A549 (cell line): ENCODE measurements around the gene PCDHGB1. TPM values are rescaled to one million over a fixed set of nuclear protein-coding genes. Genes with fewer than 3 reads are reported as not detected.

ENCODE experiments used
- ATAC-seq, 2 experiments: fragments of 200-7000 bp in 1 of 2; fragments of >200 bp in 1 of 2; cut with Nextera tagmentation in 1 of 2; cut with Tn5 transposase in 1 of 2; 3 replicates each; pipeline versions ENCODE4 v1.8.0 to v1.9.1; 2018 to 2020; ENCODE audit warnings: mild to moderate bottlenecking in 1 of 2, moderate library complexity in 1 of 2
- CTCF ChIA-PET: fragments of 300-600 bp; sonication (Branson Sonifier 250); formaldehyde crosslinking; extraction: SDS; loops from one replicate; lab custom pipeline; 2021; ENCODE audit warnings: antibody characterized with exemption, inconsistent platforms; lab: Yijun Ruan, JAX
- POLR2A ChIA-PET: fragments of 350-600 bp; formaldehyde crosslinking; extraction: SDS; loops from one replicate; lab custom pipeline; 2021; ENCODE audit warnings: antibody characterized with exemption, inconsistent platforms; lab: Yijun Ruan, JAX
- DNase-seq, 2 experiments: peaks; one replicate each; pipeline versions ENCODE4 v3.0.0 to v3.0.0-alpha.2; 2011 to 2016; ENCODE audit warnings: low read depth in 1 of 2, low spot score in 1 of 2
- FAIRE-seq: peaks from 2 replicates; lab custom pipeline; 2011; peaks lifted over from hg19 to GRCh38; lab: Jason Lieb, UNC
- H3K27ac ChIP-seq, 2 experiments: fragments of >200 bp; sonication (Bioruptor Twin); formaldehyde crosslinking; 3 replicates each; pipeline ENCODE4 v1.5.1; 2016 to 2017
- H3K4me1 ChIP-seq: fragments of >200 bp; sonication (Bioruptor Twin); formaldehyde crosslinking; 3 replicates; pipeline ENCODE4 v1.6.1; 2016
- H3K4me2 ChIP-seq: fragments of >200 bp; sonication (Bioruptor Twin); formaldehyde crosslinking; 3 replicates; pipeline ENCODE4 v1.6.1; 2016
- H3K4me3 ChIP-seq: fragments of >200 bp; sonication (Bioruptor Twin); formaldehyde crosslinking; 3 replicates; pipeline ENCODE4 v1.5.1; 2016
- H3K9me3 ChIP-seq: fragments of >200 bp; sonication (Bioruptor Twin); formaldehyde crosslinking; 3 replicates; pipeline ENCODE4 v1.6.1; 2016
- BHLHE40 ChIP-seq: IDR thresholded peaks from 2 replicates; pipeline ENCODE4 v1.6.1; 2012; ENCODE audit warnings: low read depth, low read length, inconsistent platforms
- CBX8 ChIP-seq: fragments of 200-600 bp; sonication (generic); IDR thresholded peaks from 2 replicates; pipeline ENCODE4 v1.6.1; 2016
- CEBPB ChIP-seq, 2 experiments: fragments of >200 bp in 1 of 2; sonication (Bioruptor Twin) in 1 of 2; formaldehyde crosslinking in 1 of 2; IDR thresholded peaks; 2 replicates each; pipeline ENCODE4 v1.6.1; 2012 to 2016
- E2F6 ChIP-seq: IDR thresholded peaks from 2 replicates; pipeline ENCODE4 v1.6.1; 2012; ENCODE audit warnings: low read depth, borderline replicate concordance
- EHF ChIP-seq: fragments of 250-450 bp; sonication (Bioruptor Pico); IDR thresholded peaks from 2 replicates; pipeline ENCODE4 v1.5.0; 2020; ENCODE audit warnings: mild to moderate bottlenecking
- EHMT2 ChIP-seq: fragments of 200-600 bp; sonication (generic); IDR thresholded peaks from 2 replicates; pipeline ENCODE4 v1.6.1; 2016; ENCODE audit warnings: antibody characterized with exemption, low read depth, mild to moderate bottlenecking, moderate library complexity
- EP300 ChIP-seq, 2 experiments: fragments of >200 bp; sonication (Bioruptor Twin); formaldehyde crosslinking; IDR thresholded peaks; 2 replicates in 1 of 2; 3 replicates in 1 of 2; pipeline ENCODE4 v1.6.1; 2016 to 2017
- FOSB ChIP-seq: fragments of 250-450 bp; sonication (Bioruptor Pico); IDR thresholded peaks from 2 replicates; pipeline ENCODE4 v1.5.0; 2020; ENCODE audit warnings: mild to moderate bottlenecking, moderate library complexity
- FOXS1 ChIP-seq: fragments of 250-450 bp; sonication (Bioruptor Pico); IDR thresholded peaks from 2 replicates; pipeline ENCODE4 v1.5.0; 2020; ENCODE audit warnings: mild to moderate bottlenecking, moderate library complexity
- GATA3 ChIP-seq: IDR thresholded peaks from 2 replicates; pipeline ENCODE4 v1.6.1; 2012; ENCODE audit warnings: borderline replicate concordance
- HMGXB4 ChIP-seq: fragments of 250-450 bp; sonication (Bioruptor Pico); IDR thresholded peaks from 2 replicates; pipeline ENCODE4 v1.5.0; 2021; ENCODE audit warnings: mild to moderate bottlenecking, moderate library complexity, borderline replicate concordance
- HOXB13 ChIP-seq: fragments of 250-450 bp; sonication (Bioruptor Pico); IDR thresholded peaks from 2 replicates; pipeline ENCODE4 v1.5.0; 2020; ENCODE audit warnings: low read depth, mild to moderate bottlenecking, moderate library complexity
- HOXB5 ChIP-seq: fragments of 250-450 bp; sonication (Bioruptor Pico); IDR thresholded peaks from 2 replicates; pipeline ENCODE4 v1.5.0; 2020; ENCODE audit warnings: mild to moderate bottlenecking, moderate library complexity
- JUN ChIP-seq, 2 experiments: fragments of >200 bp; sonication (Bioruptor Twin); formaldehyde crosslinking; IDR thresholded peaks; 2 replicates in 1 of 2; 3 replicates in 1 of 2; pipeline ENCODE4 v1.6.1; 2016 to 2017
- KDM5A ChIP-seq: fragments of 200-600 bp; sonication (generic); IDR thresholded peaks from 2 replicates; pipeline ENCODE4 v1.6.1; 2016; ENCODE audit warnings: antibody characterized with exemption, mild to moderate bottlenecking
- MAFK ChIP-seq: fragments of 450-650 bp; IDR thresholded peaks from 2 replicates; pipeline ENCODE4 v1.6.1; 2014; ENCODE audit not compliant: partially characterized antibody
- PHF8 ChIP-seq: fragments of 200-600 bp; sonication (generic); IDR thresholded peaks from 2 replicates; pipeline ENCODE4 v1.6.1; 2016; ENCODE audit warnings: low read depth, mild to moderate bottlenecking, antibody characterized with exemption, moderate library complexity, borderline replicate concordance
- REST ChIP-seq: fragments of 200-600 bp; sonication (generic); IDR thresholded peaks from 2 replicates; pipeline ENCODE4 v1.6.1; 2016; ENCODE audit warnings: antibody characterized with exemption, mild to moderate bottlenecking, moderate library complexity
- SMC3 ChIP-seq: fragments of >200 bp; sonication (Bioruptor Twin); formaldehyde crosslinking; IDR thresholded peaks from 3 replicates; pipeline ENCODE4 v1.6.1; 2018; ENCODE audit warnings: inconsistent platforms
- SREBF2 ChIP-seq: fragments of 450-650 bp; IDR thresholded peaks from 2 replicates; pipeline ENCODE4 v1.6.1; 2014; ENCODE audit warnings: mild to moderate bottlenecking, moderate library complexity
- TFCP2L1 ChIP-seq: fragments of 250-450 bp; sonication (Bioruptor Pico); IDR thresholded peaks from 2 replicates; pipeline ENCODE4 v1.5.0; 2021; ENCODE audit warnings: mild to moderate bottlenecking
- TP53 ChIP-seq: fragments of 250-450 bp; sonication (Bioruptor Pico); IDR thresholded peaks from 2 replicates; pipeline ENCODE4 v1.5.0; 2021; ENCODE audit warnings: mild to moderate bottlenecking, moderate library complexity
- WGBS: methylation state at CpG from one replicate; pipeline ENCODE4 v1.1.6; 2017; ENCODE audit errors: missing lambda C conversion rate; 5-methylcytosine and 5-hydroxymethylcytosine counted together
- polyA plus RNA-seq, 4 experiments: library from polyadenylated mRNA; depleted of rRNA in 3 of 4; stranded (reverse); fragments of >200 nt; fragmentation: RNase III in 1 of 4; extraction: RNeasy Plus Mini Kit Qiagen cat#74134 plus additional on column Dnase treatment in 1 of 4; gene quantifications; 2 replicates in 3 of 4; 3 replicates in 1 of 4; pipeline ENCODE4 v1.2.3, GENCODE V29; 2011 to 2017

The PCDHGB1 gene
- polyA plus RNA-seq, 2 of the 4 experiments (the other 2 are of a cell fraction) = 1.5 to 3.7 TPM

GRCh38 chr5:141398608-141399007 is 48.7 kb downstream of the PCDHGB1 start:
- H3K4me1 ChIP-seq = no peaks in the 10 kb centered on the region
- ATAC-seq = no peak
- no peak for DNase-seq
- 78% methylated on average over 15 of the region's 15 CpGs for WGBS
- H3K4me2 ChIP-seq = no peak overlapping the region
- no peak overlapping the region for H3K4me3 ChIP-seq
- TF ChIP-seq FOSB (CRISPR knock-in tag) (no peak), EHMT2 (no peak), GATA3 (no peak), EP300 (IDR thresholded peaks at IDR 0.05) (no peak), CEBPB (IDR thresholded peaks at IDR 0.05) (no peak), MAFK (no peak), TP53 (CRISPR knock-in tag) (no peak), E2F6 (no peak), REST (no peak), SREBF2 (no peak), HOXB5 (CRISPR knock-in tag) (no peak), HOXB13 (no peak), SMC3 (no peak), EHF (CRISPR knock-in tag) (no peak)
- TF ChIP-seq, all 56 proteins: peak for 0
- no peak for FAIRE-seq
- H3K9me3 ChIP-seq = peaks cover 68% of the 10 kb centered on the region
- H3K27ac ChIP-seq = no peak overlapping the region
- ChIA-PET CTCF (interaction anchor here (1.0 to 3.5 kb wide), 9 partner anchors 14 to 165 kb away, joined by 3 to 28 read pairs (median 7); partner anchors contain the start of genes PCDHGA1, PCDHGA10, PCDHGA7 and TAF7), POLR2A (no interaction called here)

- peaks cover 68% of the 10 kb centered on the region for H3K9me3 ChIP-seq
- H3K4me2 ChIP-seq = no peak overlapping the region
- ChIA-PET POLR2A (no interaction called here), CTCF (interaction anchor here (1.0 to 1.9 kb wide), 2 partner anchors 17 to 125 kb away, joined by 3 to 7 read pairs; partner anchors contain the start of gene PCDHGA7)
- no peak for TF ChIP-seq FOXS1 (CRISPR knock-in tag)
- TF ChIP-seq BHLHE40 = no peak
- TF ChIP-seq KDM5A = no peak
- no peak for TF ChIP-seq HMGXB4 (CRISPR knock-in tag)
- TF ChIP-seq REST = no peak
- no peak for TF ChIP-seq CBX8
- TF ChIP-seq TFCP2L1 (CRISPR knock-in tag) = no peak
- no peak for TF ChIP-seq PHF8
- TF ChIP-seq CEBPB (IDR thresholded peaks at IDR 0.05) = no peak
- TF ChIP-seq JUN (IDR thresholded peaks at IDR 0.05) = no peak
- no peaks in the 10 kb centered on the region for H3K4me1 ChIP-seq
- DNase-seq (no peak), FAIRE-seq (no peak), ATAC-seq (no peak)
- WGBS = 92% methylated on average over 36 of the region's 61 CpGs
- H3K27ac ChIP-seq = no peak overlapping the region
- H3K4me3 ChIP-seq = no peak overlapping the region
These were observed 49.8 kb downstream of the PCDHGB1 start for GRCh38 chr5:141399555-141400258.
